ENCODE data around the gene BCL11A.

The BCL11A gene

DNA sequence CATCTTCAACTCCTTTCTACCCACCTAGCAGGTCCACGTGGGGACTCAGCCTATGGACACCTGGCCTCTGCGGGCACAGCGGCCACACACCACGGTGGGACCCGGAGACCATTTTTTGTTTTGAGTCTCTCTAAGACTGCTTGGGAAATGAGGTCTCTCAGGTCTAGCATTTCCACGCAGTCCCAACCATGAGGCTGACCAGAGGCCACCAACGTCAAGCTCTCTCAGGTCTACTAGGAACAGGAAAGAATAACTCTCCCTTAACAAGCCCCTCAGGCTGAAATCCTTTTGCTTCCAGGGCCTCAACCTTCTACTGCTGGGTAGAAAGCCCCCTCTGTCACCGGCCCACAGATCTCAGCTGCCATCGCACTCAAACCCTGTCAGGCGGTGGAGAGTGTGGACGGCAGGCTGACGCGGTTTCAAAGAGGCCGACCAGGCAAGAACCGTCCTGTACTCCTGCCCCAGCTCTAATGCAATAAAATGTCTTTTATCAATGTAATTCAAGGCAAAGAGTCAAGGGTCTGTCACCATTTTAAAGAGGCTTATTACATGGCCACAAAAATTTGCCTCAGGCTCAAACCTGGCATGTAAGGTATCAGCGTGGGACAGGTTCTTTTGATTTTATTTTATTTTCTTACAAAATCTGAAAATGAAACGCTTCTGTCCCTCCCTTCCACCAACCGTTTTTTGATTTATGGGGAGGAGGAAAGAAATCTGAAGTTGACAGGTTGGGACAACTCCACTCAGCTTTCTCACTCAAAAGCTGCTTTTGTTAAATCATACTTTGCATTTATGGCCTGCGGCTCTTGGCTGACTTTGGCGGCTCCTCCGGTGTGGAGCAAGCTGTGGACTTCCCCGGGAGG, 74.0 kb downstream of the BCL11A start:
- Mint-ChIP-seq H3K36me3 (ENCODE audit: insufficient read depth) (peaks cover 6% of the 10 kb centered on the region), H3K4me3 (no peak overlapping the region), H3K27ac (ENCODE audit: low read depth) (no peak overlapping the region), H3K4me1 (peaks cover 5% of the 10 kb centered on the region), H3K27me3 (peaks cover 28% of the 10 kb centered on the region), H3K9me3 (no peaks in the 10 kb centered on the region)
- DNase-seq (ENCODE audit: low spot score in 2 of 2) (no peak), ATAC-seq (replicated peaks; ENCODE audit: extremely low read depth, poor library complexity, severe bottlenecking) (no peak)

DNA sequence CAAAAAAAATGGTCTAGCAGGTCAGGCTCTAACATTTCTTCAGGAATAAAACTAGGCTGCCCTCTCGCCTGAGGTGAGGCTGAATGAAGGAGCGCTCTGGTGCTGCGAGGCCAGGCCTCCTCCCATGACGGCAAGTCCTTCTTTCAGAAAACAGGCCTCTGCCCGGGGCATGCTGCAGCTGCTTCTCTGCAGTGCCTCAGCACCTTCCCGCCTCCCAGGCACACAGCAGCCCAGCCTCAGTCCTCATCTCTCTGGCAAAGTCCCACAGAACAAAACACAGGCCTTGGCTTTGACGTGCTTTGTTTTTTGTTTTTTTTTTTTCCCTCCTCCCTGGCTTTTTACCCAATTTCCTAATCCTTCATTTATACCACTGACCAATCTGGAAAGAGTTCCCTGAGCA, 74.8 kb downstream of the BCL11A start:
- Mint-ChIP-seq H3K27me3 (peaks cover 26% of the 10 kb centered on the region), H3K9me3 (no peaks in the 10 kb centered on the region), H3K4me1 (no peaks in the 10 kb centered on the region), H3K27ac (ENCODE audit: low read depth) (no peak overlapping the region), H3K36me3 (ENCODE audit: insufficient read depth) (peaks cover 6% of the 10 kb centered on the region), H3K4me3 (no peak overlapping the region)
- DNase-seq (ENCODE audit: low spot score in 2 of 2) (no peak), ATAC-seq (replicated peaks; ENCODE audit: extremely low read depth, poor library complexity, severe bottlenecking) (no peak)

DNA sequence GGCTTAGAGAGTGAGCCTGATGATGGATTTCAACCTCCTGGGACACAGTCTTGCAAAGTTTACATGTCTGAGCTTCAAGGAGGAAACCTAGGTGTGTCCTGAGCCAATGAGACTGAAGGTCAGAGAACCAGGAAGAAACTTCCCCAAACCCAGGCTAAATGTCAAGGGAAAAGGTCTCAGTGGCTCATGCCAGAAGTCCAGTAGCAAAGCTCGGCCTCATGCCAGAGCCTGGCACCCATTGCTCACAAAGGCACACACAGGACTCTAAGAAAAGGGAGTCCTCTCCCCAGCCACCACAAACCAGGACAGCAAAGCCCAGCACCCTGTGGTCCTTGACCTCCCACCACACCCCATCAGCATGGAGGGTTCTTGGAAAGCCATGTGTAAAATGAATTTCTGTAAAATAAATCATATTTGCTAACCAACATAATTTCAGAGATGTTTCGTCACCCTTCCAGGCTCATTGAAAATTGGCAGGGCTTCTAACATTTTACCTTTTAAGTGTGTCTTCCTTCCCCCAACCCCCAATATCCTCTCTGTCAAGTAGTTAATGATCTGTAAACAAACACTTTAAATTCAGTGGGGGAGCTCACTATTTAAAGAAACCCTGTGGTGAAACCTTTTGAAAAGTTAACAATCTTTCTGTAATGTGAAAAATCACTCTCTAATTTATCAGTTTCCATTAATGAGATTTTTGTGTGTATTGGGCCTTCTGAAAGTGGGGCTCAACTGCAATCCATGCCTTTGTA, 77.1 kb downstream of the BCL11A start:
- DNase-seq (ENCODE audit: low spot score in 2 of 2), result no peak
- peaks cover 10% of the 10 kb centered on the region for H3K27me3 Mint-ChIP-seq
- H3K4me3 Mint-ChIP-seq, result no peak overlapping the region
- no peak for ATAC-seq (replicated peaks; ENCODE audit: extremely low read depth, poor library complexity, severe bottlenecking)
- H3K27ac Mint-ChIP-seq (ENCODE audit: low read depth), result no peak overlapping the region
- peaks cover 5% of the 10 kb centered on the region for H3K36me3 Mint-ChIP-seq (ENCODE audit: insufficient read depth)
- no peaks in the 10 kb centered on the region for H3K9me3 Mint-ChIP-seq
- H3K4me1 Mint-ChIP-seq, result no peaks in the 10 kb centered on the region

DNA sequence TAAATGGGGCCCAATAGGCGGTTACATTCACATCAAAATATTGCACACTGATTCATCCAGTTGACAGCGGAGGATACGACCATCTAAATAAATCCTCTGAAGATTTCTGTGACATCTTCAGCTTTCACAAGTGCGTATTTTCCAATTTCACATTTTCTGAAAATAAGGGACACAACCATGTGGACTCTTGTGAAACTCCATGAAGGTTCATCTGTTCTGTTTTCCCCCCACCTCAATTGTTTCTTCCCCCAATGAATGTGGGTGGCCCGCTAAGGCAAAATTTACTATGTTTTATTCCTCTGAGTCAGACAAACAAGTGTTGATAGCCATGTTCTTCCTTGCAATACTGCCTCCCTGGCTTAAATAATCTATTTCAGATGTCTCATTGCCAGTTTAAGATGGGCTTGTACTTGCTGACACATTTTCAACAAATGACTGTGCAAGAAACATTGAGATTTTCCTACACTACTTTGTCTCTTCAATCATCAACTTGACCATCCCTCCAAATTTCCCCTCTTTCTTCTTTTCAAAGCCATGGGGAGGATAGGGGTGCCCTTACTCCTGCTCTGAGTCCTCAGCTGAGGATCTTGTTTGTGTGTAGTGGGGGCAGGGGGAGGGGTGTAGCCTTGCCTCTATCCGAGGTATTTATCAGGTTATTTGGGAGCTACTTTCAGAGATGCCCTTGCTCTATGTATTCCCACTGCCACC, 78.2 kb downstream of the BCL11A start:
- Mint-ChIP-seq H3K27ac (ENCODE audit: low read depth) (no peak overlapping the region), H3K27me3 (peaks cover 10% of the 10 kb centered on the region), H3K9me3 (no peaks in the 10 kb centered on the region), H3K4me3 (no peak overlapping the region), H3K4me1 (no peaks in the 10 kb centered on the region), H3K36me3 (ENCODE audit: insufficient read depth) (peaks cover 5% of the 10 kb centered on the region)
- DNase-seq (ENCODE audit: low spot score in 2 of 2) (no peak), ATAC-seq (replicated peaks; ENCODE audit: extremely low read depth, poor library complexity, severe bottlenecking) (no peak)

DNA sequence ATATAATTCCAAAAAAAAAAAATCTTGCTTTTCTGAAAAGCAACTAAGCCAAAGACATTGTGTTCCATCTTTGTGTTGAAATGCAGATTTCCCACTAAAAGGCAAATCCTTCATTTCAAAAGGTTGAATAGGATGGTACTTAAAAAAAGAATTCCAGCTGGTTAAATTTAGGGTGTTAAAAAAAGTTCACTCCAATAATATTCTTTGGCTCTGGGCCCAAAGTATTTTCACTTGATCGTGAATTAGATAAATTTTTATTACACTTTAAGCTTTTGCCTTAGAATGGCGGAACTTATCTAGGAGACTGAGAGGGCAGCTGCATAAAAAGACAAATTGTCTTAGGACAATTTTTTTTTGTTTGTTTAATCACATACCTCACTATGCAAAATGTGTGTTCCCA, 79.2 kb downstream of the BCL11A start:
- Mint-ChIP-seq H3K27ac (ENCODE audit: low read depth) (no peak overlapping the region), H3K27me3 (peaks cover 10% of the 10 kb centered on the region), H3K9me3 (no peaks in the 10 kb centered on the region), H3K4me1 (no peaks in the 10 kb centered on the region), H3K4me3 (no peak overlapping the region), H3K36me3 (ENCODE audit: insufficient read depth) (peaks cover 5% of the 10 kb centered on the region)
- ATAC-seq (replicated peaks; ENCODE audit: extremely low read depth, poor library complexity, severe bottlenecking), result no peak
- DNase-seq (ENCODE audit: low spot score in 2 of 2), result no peak

DNA sequence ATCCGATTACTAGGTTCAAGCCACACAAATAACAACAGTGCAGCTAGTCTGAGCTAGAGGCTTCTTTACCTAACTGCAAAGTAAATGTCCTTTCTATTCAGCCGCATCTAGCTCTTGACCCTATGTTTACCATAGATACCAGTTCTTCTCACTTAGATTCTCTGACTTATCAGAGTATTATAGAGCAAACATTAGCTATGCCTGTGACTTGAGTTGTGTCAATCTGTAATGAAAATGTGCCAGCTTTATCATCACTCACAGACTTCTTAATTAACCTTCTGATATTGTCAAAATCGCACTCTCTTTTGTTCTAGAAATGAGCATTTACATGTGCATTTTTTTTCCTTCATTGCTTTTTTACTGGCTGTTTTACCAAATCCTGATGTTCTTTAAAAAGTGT, 79.9 kb downstream of the BCL11A start:
- ATAC-seq (replicated peaks; ENCODE audit: extremely low read depth, poor library complexity, severe bottlenecking) (no peak), DNase-seq (ENCODE audit: low spot score in 2 of 2) (no peak)
- H3K4me1 Mint-ChIP-seq, result no peaks in the 10 kb centered on the region
- H3K4me3 Mint-ChIP-seq, result no peak overlapping the region
- H3K27ac Mint-ChIP-seq (ENCODE audit: low read depth), result no peak overlapping the region
- H3K27me3 Mint-ChIP-seq, result peaks cover 10% of the 10 kb centered on the region
- peaks cover 1% of the 10 kb centered on the region for H3K36me3 Mint-ChIP-seq (ENCODE audit: insufficient read depth)
- no peaks in the 10 kb centered on the region for H3K9me3 Mint-ChIP-seq

DNA sequence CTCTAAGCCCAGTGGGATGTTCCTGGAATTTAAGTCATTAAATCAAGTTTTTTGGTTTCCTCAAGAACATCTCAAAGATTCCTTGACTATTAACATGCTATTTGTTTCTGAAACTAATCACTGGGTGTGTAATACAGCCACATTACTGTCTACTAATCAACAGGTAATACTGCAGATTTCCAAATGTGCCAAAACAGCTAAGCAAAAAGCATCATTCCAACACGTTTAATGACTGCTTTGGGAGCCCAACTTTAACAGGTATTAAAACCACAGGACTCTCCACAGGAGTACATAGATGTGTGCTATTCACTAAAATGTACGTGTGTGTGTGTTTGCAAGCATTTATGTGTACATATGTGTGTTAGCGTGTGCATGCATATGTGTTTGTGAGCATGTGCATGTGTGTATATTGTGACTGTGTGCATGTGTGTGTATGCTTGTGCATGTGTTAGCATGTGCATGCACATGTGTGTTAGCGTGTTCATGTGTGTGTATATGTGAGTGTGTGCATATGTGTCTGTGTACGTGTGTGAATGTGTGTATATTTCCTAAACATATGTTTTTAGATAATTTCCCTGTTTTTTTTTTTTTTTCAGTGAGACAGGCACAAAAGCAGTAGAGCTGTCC, 80.7 kb downstream of the BCL11A start:
- ATAC-seq (replicated peaks; ENCODE audit: extremely low read depth, poor library complexity, severe bottlenecking) (no peak), DNase-seq (ENCODE audit: low spot score in 2 of 2) (no peak)
- Mint-ChIP-seq H3K27ac (ENCODE audit: low read depth) (no peak overlapping the region), H3K27me3 (peaks cover 10% of the 10 kb centered on the region), H3K4me1 (no peaks in the 10 kb centered on the region), H3K36me3 (ENCODE audit: insufficient read depth) (peaks cover 1% of the 10 kb centered on the region), H3K9me3 (no peaks in the 10 kb centered on the region), H3K4me3 (no peak overlapping the region)

DNA sequence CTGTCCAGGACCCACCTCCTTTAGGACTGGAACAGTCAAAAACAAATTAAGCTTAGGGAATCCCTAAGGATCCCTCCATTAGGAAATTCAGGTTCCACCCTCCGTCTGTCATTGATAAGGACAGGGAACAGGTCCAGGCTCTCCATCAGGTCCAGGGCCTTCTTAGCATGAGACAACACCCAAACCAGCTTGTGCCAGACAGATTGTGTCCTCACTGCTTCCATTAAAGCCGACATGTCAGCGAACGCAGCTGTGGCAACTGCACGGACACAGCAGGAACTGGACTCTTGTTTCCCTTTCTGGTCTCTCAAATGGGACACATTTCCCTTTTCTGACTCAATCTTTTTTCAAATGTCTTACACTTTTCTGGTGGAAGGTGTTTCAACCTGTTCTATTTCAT, 81.4 kb downstream of the BCL11A start:
- Mint-ChIP-seq H3K4me1 (no peaks in the 10 kb centered on the region), H3K9me3 (no peaks in the 10 kb centered on the region), H3K27me3 (peaks cover 10% of the 10 kb centered on the region), H3K36me3 (ENCODE audit: insufficient read depth) (no peaks in the 10 kb centered on the region), H3K27ac (ENCODE audit: low read depth) (no peak overlapping the region), H3K4me3 (no peak overlapping the region)
- ATAC-seq (replicated peaks; ENCODE audit: extremely low read depth, poor library complexity, severe bottlenecking) (no peak), DNase-seq (ENCODE audit: low spot score in 2 of 2) (no peak)

DNA sequence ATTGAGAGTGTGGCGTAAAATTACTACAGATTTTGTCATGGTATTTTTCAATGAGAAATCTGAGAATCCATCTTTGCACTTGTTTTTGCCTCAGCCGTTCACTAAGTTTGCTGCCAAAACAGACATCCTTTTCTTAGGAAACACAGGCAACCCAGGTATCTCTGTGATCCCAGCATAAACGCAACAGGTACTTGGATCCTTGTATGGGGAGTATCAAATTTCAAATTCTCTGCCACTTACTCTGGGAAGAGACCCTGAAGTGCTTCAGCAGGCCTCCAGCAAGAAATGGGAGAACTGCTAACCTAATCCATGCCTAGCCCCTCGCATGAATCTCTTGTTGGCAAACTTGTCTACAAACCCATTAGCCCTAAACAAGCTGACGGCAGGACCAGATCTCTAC, 83.1 kb downstream of the BCL11A start:
- no peak overlapping the region for H3K4me3 Mint-ChIP-seq
- H3K4me1 Mint-ChIP-seq, result no peaks in the 10 kb centered on the region
- no peak overlapping the region for H3K27ac Mint-ChIP-seq (ENCODE audit: low read depth)
- H3K36me3 Mint-ChIP-seq (ENCODE audit: insufficient read depth), result peaks cover 2% of the 10 kb centered on the region
- ATAC-seq (replicated peaks; ENCODE audit: extremely low read depth, poor library complexity, severe bottlenecking) (no peak), DNase-seq (ENCODE audit: low spot score in 2 of 2) (no peak)
- no peaks in the 10 kb centered on the region for H3K9me3 Mint-ChIP-seq
- peaks cover 10% of the 10 kb centered on the region for H3K27me3 Mint-ChIP-seq

DNA sequence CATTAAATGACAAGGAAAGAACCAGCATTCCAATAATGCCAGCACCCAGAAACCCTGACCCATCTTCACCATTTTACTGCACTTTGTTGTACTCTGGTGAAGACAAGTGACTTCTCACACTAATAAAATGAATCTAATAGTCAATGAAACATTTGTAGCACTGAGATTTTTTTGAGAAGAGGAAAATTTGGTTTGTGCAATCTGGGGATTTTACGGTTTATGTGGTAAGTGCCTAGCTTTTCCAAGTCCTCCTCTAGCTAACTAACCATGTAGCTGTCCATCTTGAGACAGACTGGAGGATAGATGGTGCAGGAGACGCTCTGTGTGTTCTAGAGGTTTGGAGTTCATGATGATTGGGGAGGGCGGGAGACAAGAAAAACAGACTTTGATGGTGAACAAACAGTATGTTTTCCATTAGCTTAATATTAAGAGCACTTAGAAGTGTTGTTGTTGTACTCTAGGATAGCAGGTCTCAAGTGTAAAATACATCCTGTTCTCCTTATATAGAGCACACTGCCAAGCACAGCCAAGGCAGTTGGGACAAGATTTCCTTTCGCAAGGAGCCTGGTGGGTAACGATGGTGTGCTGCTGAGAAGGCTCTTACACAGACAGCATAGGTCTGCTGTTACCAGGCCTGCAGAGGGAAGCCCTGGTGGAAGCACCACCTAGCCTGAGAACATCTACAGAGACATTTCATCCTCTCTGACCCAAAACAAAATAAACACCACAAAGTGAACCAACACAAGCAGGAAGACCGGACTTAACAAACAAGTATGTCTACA, 83.7 kb downstream of the BCL11A start:
- Mint-ChIP-seq H3K9me3 (no peaks in the 10 kb centered on the region), H3K4me3 (no peak overlapping the region), H3K27me3 (peaks cover 10% of the 10 kb centered on the region), H3K4me1 (no peaks in the 10 kb centered on the region), H3K36me3 (ENCODE audit: insufficient read depth) (peaks cover 2% of the 10 kb centered on the region), H3K27ac (ENCODE audit: low read depth) (no peak overlapping the region)
- DNase-seq (ENCODE audit: low spot score in 2 of 2), result no peak
- ATAC-seq (replicated peaks; ENCODE audit: extremely low read depth, poor library complexity, severe bottlenecking), result no peak

DNA sequence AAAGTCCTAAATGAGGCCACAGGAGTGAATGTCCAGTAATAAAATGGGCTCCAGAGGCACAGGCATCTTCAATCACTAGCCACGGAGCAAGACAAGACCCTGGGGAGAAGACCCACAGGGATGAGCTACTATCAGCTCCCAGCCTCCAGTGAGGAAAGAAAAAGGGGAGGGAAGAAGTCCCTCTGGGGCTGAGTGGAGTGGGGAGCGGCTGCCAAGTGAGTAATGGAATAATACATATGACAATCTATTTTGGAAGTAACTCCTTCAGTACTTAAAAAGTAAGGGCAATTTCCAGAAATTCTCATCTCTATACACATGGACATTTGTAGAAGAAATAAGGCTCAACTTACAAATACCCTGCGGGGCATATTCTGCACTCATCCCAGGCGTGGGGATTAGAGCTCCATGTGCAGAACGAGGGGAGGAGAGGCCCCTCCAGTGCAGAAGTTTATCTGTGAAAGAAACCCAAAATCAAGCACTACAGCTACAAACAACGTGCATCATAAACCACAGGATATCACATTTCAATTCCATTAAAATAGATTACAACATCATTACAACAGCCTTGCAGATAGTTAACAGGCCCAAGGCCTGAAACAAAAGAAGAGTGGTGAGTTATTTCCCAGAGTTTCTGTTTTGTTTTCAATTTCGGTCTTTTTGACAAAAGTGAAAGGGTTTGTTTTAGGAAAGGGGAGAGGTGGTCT, 84.9 kb downstream of the BCL11A start:
- no peak for ATAC-seq (replicated peaks; ENCODE audit: extremely low read depth, poor library complexity, severe bottlenecking)
- H3K4me1 Mint-ChIP-seq, result no peaks in the 10 kb centered on the region
- H3K9me3 Mint-ChIP-seq, result no peaks in the 10 kb centered on the region
- no peak overlapping the region for H3K4me3 Mint-ChIP-seq
- DNase-seq (ENCODE audit: low spot score in 2 of 2), result no peak
- peaks cover 10% of the 10 kb centered on the region for H3K27me3 Mint-ChIP-seq
- no peak overlapping the region for H3K27ac Mint-ChIP-seq (ENCODE audit: low read depth)
- H3K36me3 Mint-ChIP-seq (ENCODE audit: insufficient read depth), result peaks cover 2% of the 10 kb centered on the region
